ENCODE data around the gene NFATC2. TPM values are rescaled to one million over a fixed set of nuclear protein-coding genes. Genes with fewer than 3 reads are reported as not detected.

Gene NFATC2
- total RNA-seq, 3 donors from 2014 or later (not counting 1 experiment from before 2014, with no cell fraction given) = 141 to 195 (median 160) TPM

DNA sequence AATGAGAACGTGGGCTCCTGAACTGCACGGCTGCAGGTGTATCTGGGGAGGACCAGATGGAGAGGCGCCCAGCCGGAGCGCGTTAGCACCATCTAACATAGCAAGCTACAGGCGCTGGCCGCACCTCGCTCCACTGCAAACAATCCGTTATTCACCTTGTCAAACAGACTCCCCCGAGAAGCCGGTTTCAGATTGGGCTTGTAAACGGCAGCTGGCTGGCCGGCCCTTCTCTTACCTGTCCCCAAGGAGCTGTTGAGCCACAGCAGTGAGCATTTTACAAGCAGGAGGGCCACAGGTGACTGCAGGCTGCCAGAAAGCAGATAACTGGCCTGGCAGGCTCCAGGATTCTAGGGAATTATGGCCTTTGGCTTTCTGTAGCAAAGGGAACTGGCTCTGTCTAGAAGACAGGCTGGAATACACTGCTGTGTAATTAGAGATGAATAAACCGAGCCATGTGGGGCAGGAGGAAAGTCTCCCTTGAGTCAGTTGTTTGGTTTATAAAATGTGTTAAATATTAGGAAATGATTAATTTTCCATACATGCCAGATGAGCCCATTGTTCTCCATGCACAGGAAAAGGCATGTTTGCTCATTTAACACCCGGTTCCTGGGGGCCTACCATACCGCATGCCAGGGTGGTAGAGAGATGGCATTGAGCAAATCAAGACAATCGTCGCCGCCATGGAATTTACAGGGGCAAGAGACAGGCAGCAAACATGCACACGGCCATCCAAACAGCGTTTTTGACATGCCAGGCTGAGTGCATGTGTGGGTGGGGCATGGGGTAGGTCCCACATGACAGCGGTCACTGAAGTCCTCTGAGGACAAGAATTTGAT is 159.3 kb downstream of the NFATC2 start:
- ATAC-seq = no peak
- Histone ChIP-seq H3K9me3 (ENCODE audit: control insufficient read depth, insufficient read depth, low read length) (no peaks in the 10 kb centered on the region), H3K27ac (ENCODE audit: low read length) (no peak overlapping the region), H3K4me3 (ENCODE audit: low read length) (no peak overlapping the region), H3K36me3 (ENCODE audit: control insufficient read depth, insufficient read depth, low read length) (peaks cover 17% of the 10 kb centered on the region), H3K27me3 (ENCODE audit: control insufficient read depth, insufficient read depth, low read length) (no peaks in the 10 kb centered on the region), H3K4me1 (ENCODE audit: control insufficient read depth, insufficient read depth, low read length) (peaks cover 28% of the 10 kb centered on the region)
- no peak for TF ChIP-seq CTCF (IDR thresholded peaks at IDR 0.05)
- intact Hi-C loops (cut with micrococcal nuclease) = no loop called here
- no peaks in the 10 kb centered on the region for H3K27me3 Mint-ChIP-seq (ENCODE audit: low read depth in 2 of 2)
- H3K4me1 Mint-ChIP-seq = peaks cover 62 to 63% of the 10 kb centered on the region in 2 donors
- H3K36me3 Mint-ChIP-seq = peaks cover 12% of the 10 kb centered on the region
- no peaks in the 10 kb centered on the region for H3K9me3 Mint-ChIP-seq
- 92% methylated on average over 23 of the region's 23 CpGs for WGBS (ENCODE audit: insufficient coverage)
- H3K27ac Mint-ChIP-seq = peak overlapping the region; percentile 80 to 86
- H3K4me3 Mint-ChIP-seq = no peak overlapping the region
- DNase-seq = no peak

DNA sequence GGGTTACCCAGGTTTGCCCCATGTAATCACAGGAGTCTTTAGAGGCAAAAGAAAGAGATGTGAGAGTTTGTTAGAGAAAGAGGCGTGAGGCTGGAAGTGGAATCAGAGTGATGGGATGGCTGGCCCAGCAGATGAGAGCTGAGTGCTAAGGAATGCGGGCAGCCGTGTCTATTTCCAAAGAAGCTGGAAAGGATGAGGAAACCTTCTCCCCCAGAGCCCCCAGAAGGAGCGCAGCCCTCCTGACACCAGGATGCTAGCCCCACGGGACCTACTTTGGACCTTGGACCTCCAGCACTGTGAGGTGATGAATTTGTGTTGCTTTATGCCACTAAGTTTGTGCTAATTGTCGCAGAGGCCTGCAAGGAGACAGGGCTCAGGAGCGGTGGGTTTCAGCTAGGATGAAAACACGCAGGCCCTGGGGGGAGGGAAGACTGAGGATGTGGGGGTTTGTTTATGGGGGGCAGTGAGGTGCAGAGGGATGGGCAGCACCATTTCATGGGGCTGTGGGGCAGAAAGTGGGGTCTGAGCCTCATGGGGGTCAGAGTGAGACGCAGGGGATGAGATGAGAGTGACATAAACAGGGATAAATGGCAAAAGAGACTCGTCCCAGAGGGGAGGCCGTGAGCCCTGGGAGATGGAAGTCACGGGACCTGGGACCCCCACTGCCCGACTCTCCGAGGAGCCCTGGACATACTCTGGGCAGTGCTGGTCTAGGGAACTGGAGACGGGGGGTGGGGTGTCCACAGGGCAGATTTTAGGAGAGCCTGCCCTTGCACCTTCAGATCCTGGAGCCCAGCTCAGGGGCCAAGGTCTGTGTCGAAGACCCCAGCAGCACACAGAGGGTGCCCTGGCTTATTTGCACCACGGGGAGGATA is 160.2 kb downstream of the NFATC2 start:
- no peaks in the 10 kb centered on the region for H3K27me3 Mint-ChIP-seq (ENCODE audit: low read depth in 2 of 2)

GRCh38 chr20:51381557-51381956 is 161.0 kb downstream of the NFATC2 start:
- Mint-ChIP-seq H3K4me1 (peaks cover 50 to 64% of the 10 kb centered on the region in 2 donors), H3K27me3 (ENCODE audit: low read depth in 2 of 2) (no peaks in the 10 kb centered on the region), H3K4me3 (no peak overlapping the region), H3K27ac (peak overlapping the region; percentile 10 to 80), H3K36me3 (peaks cover 12% of the 10 kb centered on the region), H3K9me3 (no peaks in the 10 kb centered on the region)
- intact Hi-C loops (cut with micrococcal nuclease) = no loop called here
- Histone ChIP-seq H3K27me3 (ENCODE audit: control insufficient read depth, insufficient read depth, low read length) (no peaks in the 10 kb centered on the region), H3K9me3 (ENCODE audit: control insufficient read depth, insufficient read depth, low read length) (no peaks in the 10 kb centered on the region), H3K4me1 (ENCODE audit: control insufficient read depth, insufficient read depth, low read length) (peaks cover 15% of the 10 kb centered on the region), H3K36me3 (ENCODE audit: control insufficient read depth, insufficient read depth, low read length) (peaks cover 10% of the 10 kb centered on the region), H3K27ac (ENCODE audit: low read length) (no peak overlapping the region), H3K4me3 (ENCODE audit: low read length) (no peak overlapping the region)
- no peak for TF ChIP-seq CTCF (IDR thresholded peaks at IDR 0.05)
- DNase-seq (no peak), ATAC-seq (no peak)
- WGBS (ENCODE audit: insufficient coverage) = 98% methylated on average over 12 of the region's 12 CpGs

More for the DNA sequence above, 160.2 kb downstream of the NFATC2 start:
- DNase-seq (no peak), ATAC-seq (no peak)
- no peak overlapping the region for H3K4me3 ChIP-seq (ENCODE audit: low read length)
- Mint-ChIP-seq H3K27ac (peak overlapping the region; percentile 10 to 80), H3K4me3 (no peak overlapping the region), H3K4me1 (peaks cover 57 to 67% of the 10 kb centered on the region in 2 donors), H3K9me3 (no peaks in the 10 kb centered on the region), H3K36me3 (peaks cover 12% of the 10 kb centered on the region)
- no peak overlapping the region for H3K27ac ChIP-seq (ENCODE audit: low read length)
- no peaks in the 10 kb centered on the region for H3K9me3 ChIP-seq (ENCODE audit: control insufficient read depth, insufficient read depth, low read length)
- TF ChIP-seq CTCF (IDR thresholded peaks at IDR 0.05) = no peak
- peaks cover 23% of the 10 kb centered on the region for H3K4me1 ChIP-seq (ENCODE audit: control insufficient read depth, insufficient read depth, low read length)
- intact Hi-C loops (cut with micrococcal nuclease) = no loop called here
- H3K27me3 ChIP-seq (ENCODE audit: control insufficient read depth, insufficient read depth, low read length) = no peaks in the 10 kb centered on the region
- H3K36me3 ChIP-seq (ENCODE audit: control insufficient read depth, insufficient read depth, low read length) = peaks cover 11% of the 10 kb centered on the region
- 97% methylated on average over 17 of the region's 17 CpGs for WGBS (ENCODE audit: insufficient coverage)

Data from natural killer cell (primary cell).